Lower leg skin (tissue), 4 donors: ENCODE results near the gene DNAH6. TPM values are rescaled to one million over a fixed set of nuclear protein-coding genes. Genes with fewer than 3 reads are reported as not detected.

Experiments used
- DNase-seq, 2 donors: peaks; one replicate each; pipeline ENCODE4 v3.0.0-alpha.2; 2019; ENCODE audit warnings: low spot score in 2 of 2
- H3K4me3 ChIP-seq: fragments of 200-600 bp; sonication (generic); 2 replicates; pipeline ENCODE4 v1.5.1; 2017; ENCODE audit warnings: mild to moderate bottlenecking, low read depth; ENCODE audit not compliant: poor library complexity, severe bottlenecking
- POLR2A ChIP-seq, 2 donors: fragments of 450-650 bp; IDR thresholded peaks; one replicate each; pipeline ENCODE4 v1.6.1; 2016 to 2017; ENCODE audit warnings: antibody characterized with exemption in 2 of 2, mild to moderate bottlenecking in 1 of 2, moderate library complexity in 1 of 2
- WGBS, 2 donors: methylation state at CpG; one replicate each; pipeline ENCODE4 v1.1.5; 2018; 5-methylcytosine and 5-hydroxymethylcytosine counted together
- intact Hi-C: fragments of 100-400 bp; cut with DNase I; formaldehyde crosslinking; loops from one replicate; pipeline ENCODE4 v1.15.0; 2023; ENCODE audit warnings: low total_unique reads
- total RNA-seq, 4 donors: library from RNA; depleted of rRNA; stranded (reverse); fragments of >200 nt; gene quantifications; one replicate each; pipeline ENCODE4 v1.1.0, GENCODE V29; 2016
- TF ChIP-seq, protein P1 (sequence below), 3 donors: fragments of 450-650 bp; IDR thresholded peaks; one replicate each; pipeline ENCODE4 v1.5.1; 2016; ENCODE audit warnings: antibody characterized with exemption in 3 of 3, mild to moderate bottlenecking in 3 of 3, moderate library complexity in 2 of 3

The DNAH6 gene
- total RNA-seq, 4 donors from 2014 or later, result 0.02 to 0.72 (median 0.25) TPM

DNA sequence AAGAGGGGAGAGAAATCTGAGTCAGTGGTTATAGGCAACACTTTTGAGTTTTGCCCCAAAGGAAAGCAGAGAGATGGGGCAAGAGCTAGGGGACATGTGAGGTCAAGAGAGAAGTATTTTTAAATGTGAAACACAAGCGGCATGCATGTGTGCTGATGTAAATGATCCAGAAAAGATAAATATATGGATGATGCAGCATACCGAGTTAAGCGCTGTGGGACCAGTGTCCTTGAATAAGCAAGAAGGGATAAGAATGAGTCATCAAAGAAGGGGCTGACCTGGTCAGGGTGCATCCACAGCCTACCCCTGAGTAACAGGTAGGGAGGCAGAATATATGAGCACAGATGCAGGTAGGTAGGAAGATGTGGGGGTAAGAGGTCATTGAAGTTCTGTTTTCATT, 183.7 kb downstream of the DNAH6 start:
- WGBS, 2 donors, result 73 to 96% methylated on average over 3 of the region's 3 CpGs
- no peak overlapping the region for H3K4me3 ChIP-seq
- TF ChIP-seq, protein P1, sequence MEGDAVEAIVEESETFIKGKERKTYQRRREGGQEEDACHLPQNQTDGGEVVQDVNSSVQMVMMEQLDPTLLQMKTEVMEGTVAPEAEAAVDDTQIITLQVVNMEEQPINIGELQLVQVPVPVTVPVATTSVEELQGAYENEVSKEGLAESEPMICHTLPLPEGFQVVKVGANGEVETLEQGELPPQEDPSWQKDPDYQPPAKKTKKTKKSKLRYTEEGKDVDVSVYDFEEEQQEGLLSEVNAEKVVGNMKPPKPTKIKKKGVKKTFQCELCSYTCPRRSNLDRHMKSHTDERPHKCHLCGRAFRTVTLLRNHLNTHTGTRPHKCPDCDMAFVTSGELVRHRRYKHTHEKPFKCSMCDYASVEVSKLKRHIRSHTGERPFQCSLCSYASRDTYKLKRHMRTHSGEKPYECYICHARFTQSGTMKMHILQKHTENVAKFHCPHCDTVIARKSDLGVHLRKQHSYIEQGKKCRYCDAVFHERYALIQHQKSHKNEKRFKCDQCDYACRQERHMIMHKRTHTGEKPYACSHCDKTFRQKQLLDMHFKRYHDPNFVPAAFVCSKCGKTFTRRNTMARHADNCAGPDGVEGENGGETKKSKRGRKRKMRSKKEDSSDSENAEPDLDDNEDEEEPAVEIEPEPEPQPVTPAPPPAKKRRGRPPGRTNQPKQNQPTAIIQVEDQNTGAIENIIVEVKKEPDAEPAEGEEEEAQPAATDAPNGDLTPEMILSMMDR (IDR thresholded peaks at IDR 0.05), result no peak
- no peak for DNase-seq
- intact Hi-C loops, result no loop called here

DNA sequence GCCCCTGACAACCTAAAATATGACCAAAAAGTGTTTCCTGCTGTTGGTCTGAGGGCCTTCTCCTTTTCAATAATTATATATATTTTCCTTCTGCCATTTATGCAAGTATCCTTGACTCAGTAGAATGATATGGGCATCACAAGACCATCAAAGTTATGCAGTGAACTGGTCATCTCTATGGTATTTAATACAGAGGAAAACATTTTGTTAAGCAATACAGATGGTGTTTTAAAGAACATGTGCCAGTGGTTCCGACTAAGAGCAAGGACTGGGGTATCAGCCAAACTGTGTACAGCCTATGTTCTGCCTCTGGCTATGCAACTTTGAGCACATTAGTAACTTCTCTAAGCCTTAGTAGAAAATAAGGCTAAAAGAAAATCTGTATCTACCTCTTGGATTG, 185.6 kb downstream of the DNAH6 start:
- DNase-seq, result peak in 1 of 2 donors; percentile 20
- intact Hi-C loops, result no loop called here
- WGBS, 2 donors, result 31 to 43% methylated on average over 1 of the region's 1 CpG
- H3K4me3 ChIP-seq, result no peak overlapping the region
- TF ChIP-seq, protein P1 (IDR thresholded peaks at IDR 0.05), result no peak
- no peak for TF ChIP-seq POLR2A (IDR thresholded peaks at IDR 0.05)

DNA sequence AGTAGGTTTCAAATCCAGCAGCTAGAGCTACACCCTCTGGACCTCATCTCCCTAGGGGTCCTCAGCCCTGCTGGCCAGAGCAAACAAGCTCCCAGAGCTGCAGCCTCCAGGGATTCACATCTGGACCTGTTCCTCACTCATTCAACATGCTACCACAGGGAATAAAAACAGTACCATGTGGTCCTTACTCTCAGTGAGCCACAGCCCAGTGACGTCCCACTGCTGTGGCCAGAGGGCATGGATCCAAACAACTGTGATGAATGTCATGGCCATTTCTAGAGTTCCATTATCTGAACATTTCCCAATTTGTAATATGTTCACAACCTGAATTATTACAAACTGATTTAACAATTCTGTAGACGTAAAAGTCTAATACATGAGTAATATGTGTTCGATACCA, 186.6 kb downstream of the DNAH6 start:
- TF ChIP-seq, protein P1 (IDR thresholded peaks at IDR 0.05), result no peak
- TF ChIP-seq POLR2A (IDR thresholded peaks at IDR 0.05), result no peak
- H3K4me3 ChIP-seq, result no peak overlapping the region
- WGBS, 2 donors, result 77 to 82% methylated on average over 3 of the region's 3 CpGs
- no peak for DNase-seq
- intact Hi-C loops, result no loop called here

DNA sequence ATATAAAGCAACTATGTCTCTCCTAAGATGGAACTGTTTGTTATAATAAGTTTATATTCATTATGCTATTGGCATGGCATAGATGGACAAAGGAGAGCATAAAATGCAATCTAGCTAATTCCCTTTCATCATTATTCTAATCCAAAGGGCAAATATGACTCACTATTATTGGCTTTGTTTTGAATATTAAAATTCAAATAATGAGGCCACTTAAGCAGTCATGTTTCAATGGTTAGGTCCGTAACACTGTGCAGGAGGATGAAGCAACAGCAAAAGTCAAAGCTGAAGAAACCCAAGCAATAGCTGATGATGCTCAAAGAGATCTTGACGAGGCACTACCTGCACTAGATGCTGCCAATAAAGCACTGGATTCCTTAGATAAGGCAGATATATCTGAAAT, 187.5 kb downstream of the DNAH6 start:
- H3K4me3 ChIP-seq, result no peak overlapping the region
- no peak for DNase-seq
- intact Hi-C loops, result no loop called here
- TF ChIP-seq, protein P1 (IDR thresholded peaks at IDR 0.05), result no peak
- TF ChIP-seq POLR2A (IDR thresholded peaks at IDR 0.05), result no peak
- 74 to 76% methylated on average over 2 of the region's 2 CpGs for WGBS, 2 donors

DNA sequence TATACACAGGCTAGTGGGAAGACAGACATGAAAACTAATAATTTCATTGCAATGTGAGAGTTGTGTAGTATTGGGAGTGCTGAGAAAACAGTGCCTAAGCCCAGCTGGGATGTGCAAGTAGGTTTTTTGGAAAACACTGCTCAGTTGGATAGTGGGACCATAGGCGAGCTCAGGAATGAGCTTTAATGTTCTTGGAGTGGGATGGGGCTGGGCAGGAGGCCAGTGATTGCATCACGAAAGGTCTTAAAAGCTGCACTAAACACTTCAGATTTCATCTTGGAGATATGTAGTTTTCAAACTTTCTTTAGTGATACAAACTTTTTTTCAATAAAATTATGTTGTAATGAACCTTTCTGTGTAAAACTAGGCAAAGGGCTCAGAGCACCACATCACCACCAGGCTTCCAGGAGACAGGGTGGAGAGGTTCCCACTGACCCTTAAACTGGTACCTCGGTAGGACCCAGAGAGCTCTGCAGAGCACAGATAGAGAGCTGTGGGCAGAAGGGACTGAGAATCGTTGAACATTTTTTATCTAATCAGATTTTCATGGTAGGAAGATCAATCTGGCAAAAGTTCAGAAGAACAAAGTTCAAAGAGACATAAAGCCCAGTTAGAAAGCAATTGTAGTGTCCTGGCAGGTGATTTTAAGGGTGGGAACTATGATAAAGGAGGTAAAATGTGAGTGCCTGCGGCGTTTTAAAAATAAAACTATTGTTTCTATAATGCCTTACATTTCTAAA, 188.4 kb downstream of the DNAH6 start:
- TF ChIP-seq POLR2A (IDR thresholded peaks at IDR 0.05), result no peak
- TF ChIP-seq, protein P1 (IDR thresholded peaks at IDR 0.05), result no peak
- 72 to 73% methylated on average over 6 of the region's 6 CpGs for WGBS, 2 donors
- no peak overlapping the region for H3K4me3 ChIP-seq
- intact Hi-C loops, result loop anchor here (1.0 kb wide), 1 partner anchor 27 kb away; no protein-coding TSS in a partner anchor
- DNase-seq, result no peak

DNA sequence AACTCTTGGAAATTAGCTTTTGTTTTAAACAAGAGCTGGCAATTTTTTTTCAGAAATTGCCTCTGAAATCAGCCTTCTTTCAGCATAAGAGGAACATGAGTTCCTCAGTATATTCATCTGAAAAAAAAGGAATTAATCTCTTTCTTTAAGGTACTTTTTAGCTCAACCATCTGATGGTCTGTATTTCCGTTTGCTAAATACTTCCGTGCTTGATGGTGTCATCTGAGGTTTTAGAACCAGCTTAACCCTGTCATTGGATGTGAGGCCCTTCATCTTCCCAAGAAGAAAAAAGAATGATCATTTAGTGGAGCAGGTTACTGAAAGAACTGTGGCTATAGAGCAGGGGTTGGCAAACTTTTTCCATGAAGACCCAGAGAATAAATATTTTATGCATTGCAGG, 189.6 kb downstream of the DNAH6 start:
- TF ChIP-seq, protein P1 (IDR thresholded peaks at IDR 0.05), result no peak
- no peak for TF ChIP-seq POLR2A (IDR thresholded peaks at IDR 0.05)
- DNase-seq, result no peak
- intact Hi-C loops, result loop anchor here (1.0 kb wide), 1 partner anchor 29 kb away; no protein-coding TSS in a partner anchor
- WGBS, 2 donors, result 81 to 89% methylated on average over 2 of the region's 2 CpGs
- no peak overlapping the region for H3K4me3 ChIP-seq
